SK-N-SH (cell line): ENCODE results near the gene UBE2I. TPM values are rescaled to one million over a fixed set of nuclear protein-coding genes. Genes with fewer than 3 reads are reported as not detected.

Experiments
- CTCF ChIA-PET: fragments of 300-600, 350-600 bp; formaldehyde crosslinking; extraction: SDS; loops from one replicate; lab custom pipeline; 2021; lab: Yijun Ruan, JAX
- POLR2A ChIA-PET: fragments of 350-600 bp; sonication (Branson Sonifier 250); formaldehyde crosslinking; extraction: SDS; loops from one replicate; lab custom pipeline; 2020; ENCODE audit warnings: antibody characterized with exemption, inconsistent platforms; lab: Yijun Ruan, JAX
- DNase-seq: peaks from one replicate; pipeline ENCODE4 v3.0.0; 2012
- H2AFZ ChIP-seq: fragments of 200-600 bp; sonication (generic); 2 replicates; pipeline ENCODE4 v1.8.1; 2016; ENCODE audit warnings: antibody characterized with exemption, mild to moderate bottlenecking, low read depth
- H3F3A ChIP-seq: fragments of 200-600 bp; sonication (generic); replicated peaks from 2 replicates; pipeline ENCODE3; 2016; ENCODE audit warnings: antibody characterized with exemption, mild to moderate bottlenecking; ENCODE audit not compliant: insufficient read depth
- H3K27ac ChIP-seq, 2 experiments: fragments of 200-500 bp in 1 of 2; fragments of 200-600 bp in 1 of 2; sonication (Bioruptor generic) in 1 of 2; sonication (generic), shearing (Covaris generic) in 1 of 2; 2 replicates each; pipeline versions ENCODE4 v1.5.1 to v1.6.1; 2014 to 2016; ENCODE audit warnings: low read depth in 2 of 2, inconsistent platforms in 1 of 2, low read length in 1 of 2, mild to moderate bottlenecking in 1 of 2, mixed read lengths in 1 of 2
- H3K27me3 ChIP-seq: fragments of 200-600 bp; sonication (generic), shearing (Covaris generic); 2 replicates; pipeline ENCODE4 v1.6.1; 2016; ENCODE audit warnings: mixed run types; ENCODE audit not compliant: insufficient read depth
- H3K36me3 ChIP-seq, 2 experiments: fragments of 200-500 bp in 1 of 2; fragments of 200-600 bp in 1 of 2; sonication (Bioruptor generic) in 1 of 2; sonication (generic) in 1 of 2; replicated peaks in 1 of 2; 2 replicates each; pipeline versions ENCODE3 to v1.5.1; 2014 to 2016; ENCODE audit warnings: low read length in 1 of 2, mild to moderate bottlenecking in 1 of 2; ENCODE audit not compliant: insufficient read depth in 2 of 2, control insufficient read depth in 1 of 2
- H3K4me1 ChIP-seq, 2 experiments: fragments of 200-500 bp in 1 of 2; fragments of 200-600 bp in 1 of 2; sonication (Bioruptor generic) in 1 of 2; sonication (generic), shearing (Covaris generic) in 1 of 2; 2 replicates each; pipeline versions ENCODE4 v1.5.1 to v1.6.1; 2014 to 2016; ENCODE audit warnings: low read depth in 1 of 2, low read length in 1 of 2, mixed run types in 1 of 2; ENCODE audit not compliant: insufficient read depth in 2 of 2, control insufficient read depth in 1 of 2
- H3K4me2 ChIP-seq: fragments of 200-600 bp; sonication (generic), shearing (Covaris generic); 2 replicates; pipeline ENCODE4 v1.6.1; 2017; ENCODE audit warnings: mixed run types
- H3K4me3 ChIP-seq, 2 experiments: fragments of 200-500 bp in 1 of 2; fragments of 200-600 bp in 1 of 2; sonication (Bioruptor generic) in 1 of 2; sonication (generic), shearing (Covaris generic) in 1 of 2; 2 replicates each; pipeline versions ENCODE4 v1.5.1 to v1.8.1; 2014 to 2016; ENCODE audit warnings: low read depth in 2 of 2, inconsistent platforms in 1 of 2, low read length in 1 of 2, mild to moderate bottlenecking in 1 of 2, mixed read lengths in 1 of 2, moderate library complexity in 1 of 2
- H3K79me2 ChIP-seq: fragments of 200-600 bp; sonication (generic); 2 replicates; pipeline ENCODE4 v1.8.1; 2017; ENCODE audit warnings: mild to moderate bottlenecking; ENCODE audit not compliant: insufficient read depth
- H3K9ac ChIP-seq: fragments of 200-600 bp; sonication (generic); 2 replicates; pipeline ENCODE4 v1.6.1; 2017; ENCODE audit warnings: mixed run types
- H3K9me2 ChIP-seq: fragments of 200-600 bp; sonication (generic); 2 replicates; pipeline ENCODE4 v1.6.1; 2017; ENCODE audit warnings: mixed run types
- H3K9me3 ChIP-seq: fragments of 200-600 bp; sonication (generic); 2 replicates; pipeline ENCODE4 v1.6.1; 2017; ENCODE audit warnings: mixed run types, mild to moderate bottlenecking, moderate library complexity
- H4K20me1 ChIP-seq: fragments of 200-600 bp; sonication (generic); 2 replicates; pipeline ENCODE4 v1.6.1; 2017; ENCODE audit warnings: mild to moderate bottlenecking, mixed run types; ENCODE audit not compliant: insufficient read depth
- CTCF ChIP-seq: fragments of 200-600 bp; sonication (generic); IDR thresholded peaks from 2 replicates; pipeline ENCODE4 v1.6.1; 2017; ENCODE audit warnings: antibody characterized with exemption, mild to moderate bottlenecking, moderate library complexity
- EP300 ChIP-seq, 2 experiments: IDR thresholded peaks; 2 replicates each; pipeline versions ENCODE4 v1.4.0 to v1.6.1; 2012; ENCODE audit warnings: borderline replicate concordance in 1 of 2, low read depth in 1 of 2, low read length in 1 of 2
- FOSL2 ChIP-seq: IDR thresholded peaks from 2 replicates; pipeline ENCODE4 v1.4.0; 2012; ENCODE audit warnings: low read depth, mild to moderate bottlenecking, moderate library complexity, borderline replicate concordance
- FOXJ3 ChIP-seq: sonication (generic); formaldehyde crosslinking; IDR thresholded peaks from 2 replicates; pipeline ENCODE4 v1.5.1; 2020; ENCODE audit warnings: mild to moderate bottlenecking, missing genetic modification reagents
- JUND ChIP-seq: IDR thresholded peaks from 2 replicates; pipeline ENCODE4 v1.4.0; 2012
- NFIC ChIP-seq: IDR thresholded peaks from 2 replicates; pipeline ENCODE4 v1.4.0; 2012; ENCODE audit warnings: borderline replicate concordance
- POLR2AphosphoS5 ChIP-seq: IDR thresholded peaks from 2 replicates; pipeline ENCODE4 v1.6.1; 2012; ENCODE audit warnings: low read depth, low read length
- RAD21 ChIP-seq: IDR thresholded peaks from 2 replicates; pipeline ENCODE4 v1.6.1; 2012; ENCODE audit warnings: mild to moderate bottlenecking, low read length
- RFX5 ChIP-seq: IDR thresholded peaks from 2 replicates; pipeline ENCODE4 v1.6.1; 2012; ENCODE audit warnings: mild to moderate bottlenecking, improper control_type of control experiment, low read length
- SIN3A ChIP-seq: IDR thresholded peaks from 2 replicates; pipeline ENCODE4 v1.6.1; 2012; ENCODE audit warnings: low read depth, mild to moderate bottlenecking, low read length, moderate library complexity, borderline replicate concordance
- SMC3 ChIP-seq: IDR thresholded peaks from 2 replicates; pipeline ENCODE4 v1.6.1; 2012; ENCODE audit warnings: low read depth, low read length, improper control_type of control experiment
- TAF1 ChIP-seq: IDR thresholded peaks from 2 replicates; pipeline ENCODE4 v1.6.1; 2012; ENCODE audit warnings: low read depth, mild to moderate bottlenecking, low read length, moderate library complexity, borderline replicate concordance
- TEAD4 ChIP-seq: IDR thresholded peaks from 2 replicates; pipeline ENCODE4 v1.4.0; 2012; ENCODE audit warnings: mild to moderate bottlenecking, borderline replicate concordance; ENCODE audit not compliant: insufficient read depth
- YY1 ChIP-seq: IDR thresholded peaks from 2 replicates; pipeline ENCODE4 v1.4.0; 2012; ENCODE audit warnings: low read depth, mild to moderate bottlenecking
- WGBS: methylation state at CpG from one replicate; pipeline ENCODE4 v1.1.6; 2017; ENCODE audit warnings: low lambda C conversion rate; 5-methylcytosine and 5-hydroxymethylcytosine counted together
- polyA plus RNA-seq, 3 experiments: library from polyadenylated mRNA; depleted of rRNA; stranded (reverse); fragments of >200 nt; gene quantifications; 2 replicates each; pipeline ENCODE4 v1.2.3, GENCODE V29; 2012
- TF ChIP-seq, protein P1 (sequence below): IDR thresholded peaks from 2 replicates; pipeline ENCODE4 v1.4.0; 2012; ENCODE audit warnings: low read depth
- TF ChIP-seq, protein P2 (sequence below): IDR thresholded peaks from 2 replicates; pipeline ENCODE4 v1.4.0; 2012; ENCODE audit warnings: low read depth, borderline replicate concordance

The UBE2I gene
- polyA plus RNA-seq, 1 of the 3 experiments (the other 2 are of a cell fraction), result 107 TPM

- H3K27ac ChIP-seq, result no peak overlapping the region
- no peak overlapping the region for H2AFZ ChIP-seq
- no peaks in the 10 kb centered on the region for H3K9me3 ChIP-seq
- no peaks in the 10 kb centered on the region for H3F3A ChIP-seq
- no peaks in the 10 kb centered on the region for H4K20me1 ChIP-seq
- H3K79me2 ChIP-seq, result no peaks in the 10 kb centered on the region; the same call in 1 of the 2 replicates
- H3K4me1 ChIP-seq, result no peaks in the 10 kb centered on the region
- ChIA-PET POLR2A (no interaction called here), CTCF (interaction anchor here (0.7 kb wide), 1 partner anchor 8 kb away, joined by 3 read pairs; no protein-coding TSS in a partner anchor)
- H3K9me2 ChIP-seq, result no peaks in the 10 kb centered on the region
- 93% methylated on average over 21 of the region's 33 CpGs for WGBS
- H3K4me2 ChIP-seq, result no peak overlapping the region
- peaks cover 3 to 20% of the 10 kb centered on the region in 2 experiments for H3K36me3 ChIP-seq
- no peak for TF ChIP-seq JUND
- no peak for TF ChIP-seq FOSL2
- TF ChIP-seq, protein P1, sequence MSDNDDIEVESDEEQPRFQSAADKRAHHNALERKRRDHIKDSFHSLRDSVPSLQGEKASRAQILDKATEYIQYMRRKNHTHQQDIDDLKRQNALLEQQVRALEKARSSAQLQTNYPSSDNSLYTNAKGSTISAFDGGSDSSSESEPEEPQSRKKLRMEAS, result no peak
- TF ChIP-seq RFX5, result no peak
- no peak for TF ChIP-seq SMC3
- no peak for TF ChIP-seq CTCF
- TF ChIP-seq TEAD4, result no peak
- no peak for TF ChIP-seq EP300 (IDR thresholded peaks at IDR 0.05; ENCODE audit: borderline replicate concordance in 1 of 2, low read depth in 1 of 2, low read length in 1 of 2)
- TF ChIP-seq YY1, result no peak
- no peak for TF ChIP-seq FOXJ3 (CRISPR knock-in tag)
- TF ChIP-seq, protein P2, sequence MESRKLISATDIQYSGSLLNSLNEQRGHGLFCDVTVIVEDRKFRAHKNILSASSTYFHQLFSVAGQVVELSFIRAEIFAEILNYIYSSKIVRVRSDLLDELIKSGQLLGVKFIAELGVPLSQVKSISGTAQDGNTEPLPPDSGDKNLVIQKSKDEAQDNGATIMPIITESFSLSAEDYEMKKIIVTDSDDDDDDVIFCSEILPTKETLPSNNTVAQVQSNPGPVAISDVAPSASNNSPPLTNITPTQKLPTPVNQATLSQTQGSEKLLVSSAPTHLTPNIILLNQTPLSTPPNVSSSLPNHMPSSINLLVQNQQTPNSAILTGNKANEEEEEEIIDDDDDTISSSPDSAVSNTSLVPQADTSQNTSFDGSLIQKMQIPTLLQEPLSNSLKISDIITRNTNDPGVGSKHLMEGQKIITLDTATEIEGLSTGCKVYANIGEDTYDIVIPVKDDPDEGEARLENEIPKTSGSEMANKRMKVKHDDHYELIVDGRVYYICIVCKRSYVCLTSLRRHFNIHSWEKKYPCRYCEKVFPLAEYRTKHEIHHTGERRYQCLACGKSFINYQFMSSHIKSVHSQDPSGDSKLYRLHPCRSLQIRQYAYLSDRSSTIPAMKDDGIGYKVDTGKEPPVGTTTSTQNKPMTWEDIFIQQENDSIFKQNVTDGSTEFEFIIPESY, result no peak
- no peak for TF ChIP-seq SIN3A
- TF ChIP-seq NFIC, result no peak
- TF ChIP-seq TAF1, result no peak
- no peak for TF ChIP-seq RAD21
- no peak for TF ChIP-seq POLR2AphosphoS5
- TF ChIP-seq, all 33 proteins: peak for 0
- H3K4me3 ChIP-seq, result no peak overlapping the region
- DNase-seq, result no peak
- no peak overlapping the region for H3K9ac ChIP-seq
- H3K27me3 ChIP-seq, result no peaks in the 10 kb centered on the region
Observed at GRCh38 chr16:1371054-1371978, 61.9 kb downstream of the UBE2I start.
